ENCODE data around the gene CLDND2.
A peak's percentile ranks its signal among the peaks of the same experiment; 100 is the strongest.

Gene CLDND2

DNA sequence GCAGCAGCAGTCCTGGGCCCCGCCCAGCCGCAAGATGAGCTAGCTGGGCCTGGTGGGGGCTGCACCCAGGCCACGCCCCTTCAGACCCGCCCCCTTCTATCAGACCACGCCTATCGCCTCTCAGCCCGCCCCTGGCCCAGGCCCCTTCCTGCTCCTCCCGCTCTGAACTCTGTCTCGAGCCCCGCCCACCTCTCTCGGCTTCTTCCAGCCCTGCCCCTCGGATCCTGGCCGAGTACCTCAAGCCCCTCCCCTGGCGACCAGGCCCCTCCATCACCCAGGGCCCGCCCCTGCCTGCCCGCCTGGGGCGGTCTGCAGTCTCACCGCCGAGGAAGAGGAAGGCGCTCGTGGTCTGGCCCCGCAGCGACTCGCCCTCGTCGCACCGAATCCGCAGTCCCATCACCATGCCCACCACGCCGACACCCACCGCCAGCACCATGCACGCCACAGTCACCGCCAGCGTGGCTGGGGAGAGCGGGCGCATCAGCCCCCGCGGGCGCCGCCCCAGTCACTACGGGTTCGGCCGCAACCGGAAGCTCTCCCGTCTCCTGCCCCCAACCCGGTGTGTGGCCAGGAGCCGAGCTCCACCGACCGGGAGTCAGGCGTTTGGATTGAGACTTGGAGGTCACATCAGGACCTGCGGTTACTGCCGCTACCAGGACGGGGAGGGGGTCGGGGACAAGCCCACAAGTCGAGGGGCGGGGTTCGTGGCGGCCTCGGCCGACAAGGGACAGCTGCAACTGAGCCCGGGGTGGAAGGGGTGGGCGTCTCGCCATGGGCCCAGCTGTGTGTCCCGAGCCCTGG is 1.0 kb downstream of the CLDND2 start:
- peak; percentile 99 for DNase-seq
- H3K27me3 ChIP-seq (replicated peaks), result no peaks in the 10 kb centered on the region
- in situ Hi-C loops (cut with HindIII; ENCODE audit: low pct_ligation_motif_present, low sequenced_read_pairs), result no loop called here
- TF ChIP-seq, protein P1, sequence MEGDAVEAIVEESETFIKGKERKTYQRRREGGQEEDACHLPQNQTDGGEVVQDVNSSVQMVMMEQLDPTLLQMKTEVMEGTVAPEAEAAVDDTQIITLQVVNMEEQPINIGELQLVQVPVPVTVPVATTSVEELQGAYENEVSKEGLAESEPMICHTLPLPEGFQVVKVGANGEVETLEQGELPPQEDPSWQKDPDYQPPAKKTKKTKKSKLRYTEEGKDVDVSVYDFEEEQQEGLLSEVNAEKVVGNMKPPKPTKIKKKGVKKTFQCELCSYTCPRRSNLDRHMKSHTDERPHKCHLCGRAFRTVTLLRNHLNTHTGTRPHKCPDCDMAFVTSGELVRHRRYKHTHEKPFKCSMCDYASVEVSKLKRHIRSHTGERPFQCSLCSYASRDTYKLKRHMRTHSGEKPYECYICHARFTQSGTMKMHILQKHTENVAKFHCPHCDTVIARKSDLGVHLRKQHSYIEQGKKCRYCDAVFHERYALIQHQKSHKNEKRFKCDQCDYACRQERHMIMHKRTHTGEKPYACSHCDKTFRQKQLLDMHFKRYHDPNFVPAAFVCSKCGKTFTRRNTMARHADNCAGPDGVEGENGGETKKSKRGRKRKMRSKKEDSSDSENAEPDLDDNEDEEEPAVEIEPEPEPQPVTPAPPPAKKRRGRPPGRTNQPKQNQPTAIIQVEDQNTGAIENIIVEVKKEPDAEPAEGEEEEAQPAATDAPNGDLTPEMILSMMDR (IDR thresholded peaks at IDR 0.05; ENCODE audit: low read depth, low read length, missing control alignments), result no peak
- no peaks in the 10 kb centered on the region for H3K36me3 ChIP-seq (replicated peaks)
- peak overlapping the region; percentile 74 for H3K4me3 ChIP-seq (ENCODE audit: low read depth, low read length)
- peak overlapping the region; percentile 83 for H3K27ac ChIP-seq

GRCh38 chr19:51367255-51367564 is 1.6 kb downstream of the CLDND2 start:
- DNase-seq, result no peak
- Histone ChIP-seq H3K27ac (peak overlapping the region; percentile 76), H3K27me3 (replicated peaks) (no peaks in the 10 kb centered on the region), H3K4me3 (ENCODE audit: low read depth, low read length) (peak overlapping the region; percentile 64), H3K36me3 (replicated peaks) (no peaks in the 10 kb centered on the region)
- TF ChIP-seq, protein P1 (IDR thresholded peaks at IDR 0.05; ENCODE audit: low read depth, low read length, missing control alignments), result no peak
- in situ Hi-C loops (cut with HindIII; ENCODE audit: low pct_ligation_motif_present, low sequenced_read_pairs), result no loop called here

- no peaks in the 10 kb centered on the region for H3K27me3 ChIP-seq (replicated peaks)
- peak overlapping the region; percentile 85 for H3K27ac ChIP-seq
- in situ Hi-C loops (cut with HindIII; ENCODE audit: low pct_ligation_motif_present, low sequenced_read_pairs), result no loop called here
- H3K36me3 ChIP-seq (replicated peaks), result no peaks in the 10 kb centered on the region
- TF ChIP-seq, protein P1 (IDR thresholded peaks at IDR 0.05; ENCODE audit: low read depth, low read length, missing control alignments), result no peak
- peak overlapping the region; percentile 87 for H3K4me3 ChIP-seq (ENCODE audit: low read depth, low read length)
- peak; percentile 97 for DNase-seq
These were observed 2.2 kb downstream of the CLDND2 start for GRCh38 chr19:51366389-51367254.

DNA sequence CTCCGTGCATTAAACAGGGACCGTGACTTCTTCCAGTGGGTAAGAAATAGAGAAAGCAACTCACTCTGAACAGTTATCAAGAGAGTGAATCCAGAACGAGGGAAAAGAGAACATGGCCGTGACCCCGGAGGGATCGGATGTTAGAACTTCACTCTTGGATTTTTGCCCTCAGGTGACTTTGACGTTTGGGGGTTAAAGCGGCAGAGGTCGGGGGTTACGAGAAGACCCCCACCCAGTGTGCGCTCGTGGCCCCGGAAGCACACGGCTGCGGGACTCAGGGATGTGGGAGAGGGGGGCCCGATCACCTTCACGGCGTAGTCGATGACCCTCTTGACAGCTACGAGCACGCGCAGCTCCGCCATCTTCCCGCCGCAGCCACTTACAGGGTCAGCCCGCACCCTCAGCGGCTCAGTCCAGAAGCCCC is 2.8 kb downstream of the CLDND2 start, which contains the start of gene ETFB:
Gene ETFB, minus strand, starts transcription at position 424 of the 424 bp plus-strand sequence. Its CDS starts 62 bp downstream, at position 362.
- in situ Hi-C loops (cut with HindIII; ENCODE audit: low pct_ligation_motif_present, low sequenced_read_pairs), result no loop called here
- Histone ChIP-seq H3K27me3 (replicated peaks) (no peaks in the 10 kb centered on the region), H3K27ac (peak within 1 kb of the TSS; percentile 85), H3K36me3 (replicated peaks) (no peaks in the 10 kb centered on the region), H3K4me3 (ENCODE audit: low read depth, low read length) (peak within 1 kb of the TSS; percentile 87)
- DNase-seq, result no peak
- TF ChIP-seq, protein P1 (IDR thresholded peaks at IDR 0.05; ENCODE audit: low read depth, low read length, missing control alignments), result no peak

DNA sequence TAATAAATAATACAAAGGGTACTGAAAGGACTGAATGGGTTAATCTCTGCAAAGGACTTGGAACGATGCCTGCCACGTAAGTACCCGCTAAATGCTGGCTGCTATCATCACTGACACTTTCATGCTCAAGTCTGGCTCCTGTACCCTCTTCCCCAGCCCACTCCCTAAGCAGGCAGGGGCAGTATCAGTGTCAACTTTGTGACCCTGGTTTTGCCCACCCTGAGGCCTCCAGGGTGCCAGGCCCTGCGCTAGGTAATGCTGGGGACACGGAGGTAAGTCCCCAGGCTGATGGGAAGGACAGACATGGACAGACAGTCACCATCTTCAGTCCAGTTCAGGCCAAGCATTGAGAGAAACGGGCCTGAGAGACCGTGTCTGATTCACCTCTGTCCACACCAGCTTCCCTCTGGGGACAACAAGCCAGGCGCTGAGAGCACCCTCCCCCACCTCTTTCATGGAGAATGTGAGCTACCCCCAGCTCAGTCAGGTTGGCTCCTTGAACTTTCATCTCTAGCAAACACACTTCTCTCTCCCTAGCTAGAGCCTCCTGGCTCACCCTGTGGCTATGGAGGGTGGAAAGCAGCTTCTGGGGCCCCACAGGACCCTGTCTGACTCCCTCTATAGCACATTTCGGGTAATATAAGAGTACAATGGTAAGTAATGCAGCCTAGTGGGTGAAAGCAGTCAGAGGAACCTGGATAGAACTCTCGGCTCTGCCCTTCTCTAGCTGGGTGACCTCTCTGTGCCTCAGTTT is 3.4 kb downstream of the CLDND2 start:
- peak; percentile 29 for DNase-seq
- in situ Hi-C loops (cut with HindIII; ENCODE audit: low pct_ligation_motif_present, low sequenced_read_pairs), result no loop called here
- TF ChIP-seq, protein P1 (IDR thresholded peaks at IDR 0.05; ENCODE audit: low read depth, low read length, missing control alignments), result peak; percentile 31
- Histone ChIP-seq H3K27ac (peak overlapping the region; percentile 85), H3K27me3 (replicated peaks) (no peaks in the 10 kb centered on the region), H3K4me3 (ENCODE audit: low read depth, low read length) (peak overlapping the region; percentile 87), H3K36me3 (replicated peaks) (no peaks in the 10 kb centered on the region)
